Stimulated activated CD8-positive, alpha-beta memory T cell treated with anti-CD3 and anti-CD28 coated beads, Interleukin-2, amount 100 ng/mL, for 48 hours (primary cell): ENCODE data around the gene SEC23B.
"Not testable (repeated sequence)": the region's sequence is repeated elsewhere in the genome, so short reads cannot be mapped to it uniquely, and the experiment has no call there.

Experiments used
- DNase-seq, 2 donors: peaks; one replicate each; pipeline ENCODE4 v3.0.0-alpha.2; 2020; ENCODE audit warnings: low read depth in 2 of 2

The SEC23B gene

DNA sequence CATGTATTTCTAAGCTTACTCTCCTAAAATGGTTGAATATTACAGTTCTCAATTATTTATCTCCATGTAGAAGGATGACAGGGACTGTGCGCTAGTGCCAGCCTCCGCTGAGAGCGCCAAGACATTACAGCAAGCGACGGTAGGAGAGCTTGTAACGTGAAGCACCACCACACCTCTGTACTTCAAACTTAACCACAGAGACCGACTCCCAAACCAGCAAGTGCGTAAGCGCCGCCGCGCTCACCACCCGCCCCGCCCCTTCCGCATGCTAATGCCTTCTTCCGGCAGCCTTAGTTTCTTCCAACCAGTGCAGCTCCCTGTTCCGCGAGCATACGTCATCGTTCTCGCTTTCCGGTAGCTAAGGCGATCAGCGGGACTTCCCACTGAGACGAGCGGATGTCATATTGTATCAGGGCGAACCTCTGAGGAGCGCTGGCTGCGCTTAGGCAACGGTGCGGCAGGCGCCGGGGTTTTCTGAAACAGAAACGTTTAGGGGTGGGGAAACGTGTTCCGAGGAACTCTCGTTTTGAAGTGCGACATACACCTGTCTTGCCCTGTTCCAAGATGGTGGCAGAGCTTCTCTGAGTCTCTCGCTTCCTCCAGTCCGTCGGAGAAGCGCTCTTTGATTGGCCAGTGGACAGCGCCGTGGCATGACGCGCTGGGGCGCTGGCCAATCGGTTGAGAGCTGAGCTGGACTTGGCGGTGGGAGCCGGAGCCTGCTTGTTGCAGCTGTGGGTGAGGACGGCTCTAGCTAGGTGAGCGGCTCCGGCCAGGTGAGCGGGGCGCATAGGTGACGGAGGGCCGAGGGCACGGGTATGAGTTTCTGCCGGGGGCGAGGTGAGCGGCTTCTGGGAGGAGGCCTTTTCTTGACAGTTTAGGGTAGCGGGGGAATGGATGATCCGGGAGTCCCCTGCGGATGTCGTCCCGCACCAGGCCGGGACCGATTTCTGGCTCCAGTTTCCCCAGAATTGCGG is at the start of gene SEC23B:
SEC23B (plus strand) TSS at position 723 of the 974 bp plus-strand sequence. CDS start 2,896 bp downstream, outside the sequence.
- peak; percentile 95 to 99 for DNase-seq

DNA sequence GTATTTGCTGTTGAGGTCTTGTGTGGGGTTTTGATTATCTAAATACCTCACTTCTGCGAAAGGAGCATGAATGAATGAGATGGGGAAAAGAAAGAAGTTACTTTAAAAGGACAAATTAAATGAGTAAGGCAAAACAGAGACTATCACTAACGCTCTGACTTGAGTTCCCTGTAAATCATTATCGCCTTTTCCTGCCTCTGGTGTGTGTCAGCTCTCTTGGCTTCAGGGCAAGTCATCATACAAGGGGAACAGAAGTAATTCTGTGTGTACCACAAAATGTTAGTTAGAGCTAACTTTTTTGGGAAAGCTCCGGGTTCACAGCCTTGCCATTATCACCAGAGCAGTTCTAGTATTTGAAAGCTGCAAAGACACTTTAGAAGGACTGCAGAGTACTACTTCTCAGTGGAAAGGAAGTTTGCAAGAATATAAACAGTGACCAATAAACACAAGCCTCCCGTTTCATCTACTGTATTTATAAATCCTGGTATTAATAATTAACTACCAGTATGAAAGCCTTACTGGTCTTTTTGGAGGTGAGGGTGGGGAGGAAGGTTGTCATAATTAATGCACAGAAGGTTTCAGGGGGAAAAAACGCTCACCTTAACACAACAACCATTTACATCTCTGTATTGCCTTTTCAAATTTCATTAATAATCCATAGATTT is 42.1 kb upstream of the SEC23B start:
- no peak for DNase-seq

DNA sequence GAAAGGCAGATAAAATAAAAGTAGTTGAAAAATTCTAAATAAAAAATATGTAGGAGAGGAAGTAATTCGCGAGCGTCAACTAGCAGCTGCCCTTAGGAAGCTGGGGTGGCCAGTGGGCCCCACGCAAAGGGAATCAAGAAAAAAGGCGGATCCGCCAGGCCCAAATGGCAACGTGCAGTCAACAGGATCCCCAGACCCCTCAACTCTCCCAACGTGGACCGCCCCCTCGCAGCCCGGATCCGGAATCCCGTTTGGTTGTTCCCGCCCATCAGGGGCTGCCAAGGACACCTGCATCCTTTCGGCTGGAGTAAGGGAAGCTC is 41.2 kb upstream of the SEC23B start:
- no peak for DNase-seq

DNA sequence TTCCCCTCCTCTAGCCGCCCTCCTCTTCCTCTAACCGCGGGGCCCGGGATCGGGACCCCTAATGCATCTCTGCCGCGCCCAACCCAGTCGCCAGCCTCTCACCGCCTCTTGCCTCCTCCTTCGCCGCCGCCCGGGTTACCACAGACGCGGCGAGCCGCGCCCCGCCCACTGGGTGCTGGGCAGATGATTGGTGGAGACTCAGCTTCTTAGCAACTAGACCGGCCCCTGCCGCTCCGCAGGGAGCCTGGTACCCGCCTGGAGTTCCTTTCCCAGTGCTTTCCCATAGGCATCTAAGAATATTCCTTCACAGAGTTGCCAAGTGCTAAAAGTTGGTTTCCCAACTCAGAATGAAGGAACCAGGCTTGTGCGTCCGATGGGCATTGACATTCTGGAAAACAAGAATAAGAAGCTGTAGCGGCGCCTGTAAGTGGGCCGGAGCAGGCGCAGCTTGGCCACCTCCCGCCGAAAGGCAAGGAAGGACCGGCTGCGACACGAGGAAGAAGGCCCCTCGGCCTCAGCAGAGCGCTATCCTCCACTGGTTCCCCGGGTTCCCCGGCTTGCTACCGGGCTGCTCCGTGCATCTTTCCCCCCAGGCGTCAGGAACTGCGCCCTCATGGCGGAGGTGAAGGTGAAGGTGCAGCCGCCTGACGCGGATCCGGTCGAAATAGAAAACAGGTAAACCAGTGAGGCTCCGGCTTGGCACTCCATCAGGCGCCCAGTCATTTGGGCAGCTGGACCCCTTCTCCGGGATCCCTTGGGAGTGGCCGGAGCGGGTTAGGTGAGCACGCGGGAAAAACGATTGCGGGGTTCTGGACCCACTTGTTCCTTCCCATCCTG is 40.6 kb upstream of the SEC23B start, which contains the start of the genes DZANK1 and POLR3F:
DZANK1 (minus strand) TSS at position 137 of the 837 bp plus-strand sequence. CDS start 1,672 bp downstream, outside the sequence.
POLR3F (plus strand) TSS at position 497 of the 837 bp plus-strand sequence; CDS start at position 614, 117 bp downstream.
- DNase-seq = peak; percentile 90 to 92

DNA sequence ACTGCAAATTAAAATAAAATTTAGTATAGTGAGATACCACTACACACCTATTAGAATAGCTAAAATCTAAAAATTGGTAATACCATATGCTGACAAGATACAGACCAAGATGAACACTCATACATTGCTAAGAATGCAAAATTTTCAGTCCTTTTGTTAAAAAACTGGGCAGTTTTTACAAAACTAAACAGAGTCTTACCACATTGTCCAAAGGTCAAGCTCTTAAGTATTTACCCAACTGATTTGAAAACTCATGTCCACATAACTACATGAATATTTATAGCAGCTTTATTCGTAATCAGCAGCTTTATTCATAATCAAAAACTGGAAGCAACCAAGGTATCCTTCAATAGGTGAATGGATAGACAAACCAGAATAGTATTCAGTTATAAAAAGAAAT is 30.5 kb upstream of the SEC23B start:
- no peak for DNase-seq

DNA sequence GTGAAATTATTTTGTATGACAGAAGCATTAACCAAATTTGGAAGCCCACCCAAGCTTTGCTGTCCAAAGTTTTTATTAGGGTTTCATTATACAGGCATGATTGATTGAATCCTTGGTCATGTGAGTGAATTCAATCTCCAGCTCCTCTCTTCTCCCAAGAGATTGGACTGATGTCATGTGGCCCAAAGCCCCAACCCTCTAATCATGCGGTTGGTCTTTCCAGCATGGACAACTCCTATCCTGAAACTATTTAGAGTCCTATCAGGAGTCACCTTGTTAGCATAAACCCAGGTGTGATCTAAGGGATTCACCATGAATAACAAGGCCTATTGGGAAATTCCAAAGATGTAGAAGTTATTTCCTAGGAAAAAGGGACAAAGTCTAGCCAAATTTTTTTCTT is 29.9 kb upstream of the SEC23B start:
- no peak for DNase-seq

DNA sequence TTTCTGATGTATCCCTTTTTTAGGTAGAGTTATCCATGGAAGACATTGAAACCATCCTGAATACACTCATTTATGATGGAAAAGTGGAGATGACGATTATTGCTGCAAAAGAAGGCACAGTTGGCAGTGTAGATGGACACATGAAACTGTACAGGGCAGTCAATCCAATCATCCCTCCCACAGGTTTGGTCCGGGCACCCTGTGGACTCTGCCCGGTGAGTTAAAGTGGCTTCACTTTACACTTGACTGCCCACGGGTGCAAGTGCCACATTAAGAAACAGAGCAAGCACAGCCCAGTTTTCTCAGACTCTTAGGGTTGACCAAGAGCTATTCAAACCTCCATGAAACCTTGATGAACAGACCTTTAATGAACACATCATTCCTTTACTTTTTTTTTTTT is 26.1 kb upstream of the SEC23B start:
- no peak for DNase-seq

DNA sequence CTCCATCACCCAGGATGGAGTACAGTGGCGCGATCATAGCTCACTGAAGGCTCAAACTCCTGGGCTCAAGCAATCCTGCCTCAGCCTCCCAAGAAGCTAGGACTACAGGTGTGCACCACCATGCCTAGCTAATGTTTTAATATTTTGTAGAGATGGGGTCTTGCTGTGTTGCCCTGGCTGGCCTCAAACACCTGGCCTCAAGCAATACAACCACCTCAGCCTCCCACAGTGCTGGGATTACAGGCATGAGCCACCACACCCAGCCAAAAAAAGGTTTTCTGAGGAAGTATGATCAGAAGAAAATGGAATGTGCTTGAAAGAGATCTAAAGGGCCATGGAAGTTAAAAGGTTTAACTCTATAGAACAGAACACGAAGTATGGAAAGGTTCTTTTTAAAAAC is 19.4 kb upstream of the SEC23B start:
- DNase-seq = no peak

DNA sequence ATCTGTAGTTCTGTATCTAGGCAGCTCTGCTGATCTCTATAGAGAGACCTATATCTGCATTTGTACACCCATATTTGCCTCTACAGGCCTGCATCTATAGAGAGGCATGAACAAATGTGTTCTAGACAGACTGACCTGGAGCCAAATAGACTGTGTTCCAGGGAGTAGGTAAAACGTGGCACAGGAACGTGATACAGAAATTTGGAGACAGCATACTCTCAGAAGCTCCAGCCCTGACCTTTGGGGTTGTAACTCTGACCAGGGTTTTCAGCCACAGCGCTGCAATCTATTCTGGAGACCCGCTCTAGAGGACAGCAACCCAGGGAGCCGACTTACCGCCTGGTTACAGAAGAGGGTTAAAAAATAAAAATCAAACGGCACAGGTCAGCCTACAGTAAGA is 11.7 kb upstream of the SEC23B start:
- DNase-seq = no peak

DNA sequence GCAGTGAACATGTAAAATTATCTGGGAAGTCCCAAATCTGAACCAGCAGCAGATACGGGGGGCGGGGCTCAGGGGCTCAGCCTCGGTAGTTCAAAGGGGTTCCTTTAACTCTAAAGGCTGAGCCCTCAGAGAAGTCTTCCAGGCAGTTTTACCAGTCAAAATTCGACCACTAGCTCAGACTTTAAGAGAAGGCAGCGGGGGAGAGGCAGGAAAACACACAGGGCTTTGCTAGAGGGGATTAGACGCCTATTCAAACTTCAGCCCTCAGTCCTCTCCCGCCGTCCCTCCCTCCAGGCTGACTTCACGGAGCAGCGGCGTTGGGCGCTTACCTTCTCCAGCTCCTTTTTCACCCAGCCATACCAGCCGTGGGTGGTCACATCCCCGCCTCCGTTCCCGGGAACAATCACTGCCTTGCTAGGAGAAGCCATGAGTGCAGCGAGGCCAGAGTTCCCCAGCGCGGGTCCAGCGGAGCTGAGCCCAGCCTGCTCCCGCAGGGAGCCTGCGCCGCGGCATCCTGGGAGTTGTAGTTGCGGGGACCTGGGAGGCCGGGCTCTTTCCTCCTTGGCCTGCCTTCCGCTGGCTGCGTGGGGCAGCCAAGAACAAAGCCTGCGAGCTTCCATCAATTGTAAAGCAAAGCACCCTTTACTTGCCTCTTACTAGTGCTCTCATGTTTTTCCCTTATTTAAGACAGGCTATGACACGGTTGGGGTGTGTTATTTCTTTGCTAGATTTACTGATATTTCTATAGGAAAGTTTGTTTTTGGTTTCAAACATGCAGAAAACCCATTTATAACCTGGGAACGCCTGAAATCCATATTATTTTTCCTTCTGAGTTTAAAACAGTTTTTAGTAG is 10.8 kb upstream of the SEC23B start, which contains the start of gene RBBP9:
RBBP9 (minus strand) TSS at position 486 of the 853 bp plus-strand sequence; CDS start at position 428, 58 bp downstream.
- DNase-seq = peak; percentile 67 to 71

DNA sequence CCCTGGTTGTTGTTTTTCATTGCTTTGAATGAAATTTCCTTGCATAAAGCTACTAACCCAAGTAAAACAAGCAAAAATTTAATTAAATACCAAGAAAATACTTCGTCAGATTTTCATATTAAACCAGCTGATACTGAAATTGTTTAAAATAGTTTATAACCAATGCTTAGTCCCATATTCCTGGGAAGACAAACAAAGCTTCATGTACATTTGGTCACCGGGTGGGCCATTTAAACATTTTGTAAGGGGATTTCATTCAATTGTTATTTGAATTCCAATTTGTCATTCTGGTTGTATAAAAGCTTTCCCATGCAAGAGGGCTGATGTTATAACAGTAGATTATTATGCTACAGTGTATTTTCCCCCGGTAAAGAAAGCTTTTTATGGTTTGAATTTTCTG is 10.1 kb upstream of the SEC23B start:
- DNase-seq = no peak

DNA sequence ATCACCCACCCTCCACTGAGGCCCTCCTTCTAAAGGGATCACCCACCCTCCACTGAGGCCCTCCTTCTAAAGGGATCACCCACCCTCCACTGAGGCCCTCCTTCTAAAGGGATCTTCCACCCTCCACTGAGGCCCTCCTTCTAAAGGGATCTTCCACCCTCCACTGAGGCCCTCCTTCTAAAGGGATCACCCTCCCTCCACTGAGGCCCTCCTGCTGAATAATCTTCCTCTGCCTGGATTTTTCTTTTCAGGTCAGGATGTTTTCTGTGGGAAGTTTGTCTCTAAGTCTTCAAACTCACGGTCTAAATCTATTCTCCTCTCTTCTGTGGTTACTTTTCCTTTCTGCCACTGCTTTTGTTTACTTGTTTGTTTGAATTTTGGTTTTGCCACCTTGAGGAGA is 6.1 kb upstream of the SEC23B start:
- DNase-seq = not testable (repeated sequence)

DNA sequence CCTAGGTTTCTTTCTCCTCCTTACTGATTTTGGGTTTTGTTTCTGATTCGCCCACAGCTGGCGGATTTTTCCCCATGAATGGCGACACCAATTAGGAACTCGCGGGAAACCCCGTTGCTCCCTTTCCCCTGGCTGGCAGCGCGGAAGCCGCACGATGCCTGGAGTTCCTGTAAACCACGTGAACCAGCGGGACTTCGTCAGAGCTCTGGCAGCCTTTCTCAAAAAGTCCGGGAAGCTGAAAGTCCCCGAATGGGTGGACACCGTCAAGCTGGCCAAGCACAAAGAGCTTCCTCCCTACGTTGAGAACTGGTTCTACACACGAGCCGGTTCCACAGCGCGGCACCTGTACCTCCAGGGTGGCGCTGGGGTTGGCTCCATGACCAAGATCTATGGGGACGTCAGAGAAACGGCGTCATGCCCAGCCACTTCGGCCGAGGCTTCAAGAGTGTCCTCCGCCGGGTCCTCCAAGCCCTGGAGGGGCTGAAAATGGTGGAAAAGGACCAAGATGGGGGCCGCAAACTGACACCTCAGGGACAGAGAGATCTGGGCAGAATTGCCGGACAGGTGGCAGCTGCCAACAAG is 3.2 kb upstream of the SEC23B start:
- DNase-seq = no peak

DNA sequence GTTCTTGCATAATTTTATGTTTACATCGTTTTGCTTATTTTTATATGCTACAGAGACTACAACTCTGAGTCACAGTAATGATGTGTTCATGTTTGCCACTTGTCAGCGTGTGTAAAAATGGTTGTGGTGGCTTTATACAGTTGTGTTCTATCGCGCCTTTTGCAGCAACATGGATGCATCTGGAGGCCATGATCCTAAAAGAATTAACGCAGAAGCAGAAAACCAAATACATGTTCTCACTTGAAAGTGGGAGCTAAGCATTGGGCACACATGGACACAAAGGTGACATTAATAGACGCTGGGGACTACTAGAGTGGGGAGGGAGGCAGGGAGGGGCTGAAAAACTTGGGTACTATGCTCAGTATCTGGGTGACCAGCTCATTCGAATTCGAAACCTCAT is 996 bp upstream of the SEC23B start:
- no peak for DNase-seq

DNA sequence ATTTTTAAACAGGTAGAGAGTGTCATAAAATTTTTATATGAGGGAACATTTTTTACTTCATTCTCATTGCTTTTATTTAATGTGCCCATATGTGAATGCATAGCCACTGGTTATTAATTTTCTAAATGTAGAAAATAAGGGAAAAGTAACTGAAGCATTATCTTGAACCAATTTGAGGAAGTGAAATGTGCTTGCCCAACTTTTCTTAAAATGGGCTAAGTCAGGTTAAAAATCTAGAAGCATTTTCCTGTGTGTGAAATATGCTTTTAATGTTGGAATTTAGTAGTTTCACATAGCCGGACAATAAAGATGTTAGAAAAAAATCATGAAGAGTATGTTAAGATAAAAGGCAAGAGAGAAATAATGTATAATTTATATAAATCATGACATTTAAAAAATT is 3.8 kb downstream of the SEC23B start:
- no peak for DNase-seq

DNA sequence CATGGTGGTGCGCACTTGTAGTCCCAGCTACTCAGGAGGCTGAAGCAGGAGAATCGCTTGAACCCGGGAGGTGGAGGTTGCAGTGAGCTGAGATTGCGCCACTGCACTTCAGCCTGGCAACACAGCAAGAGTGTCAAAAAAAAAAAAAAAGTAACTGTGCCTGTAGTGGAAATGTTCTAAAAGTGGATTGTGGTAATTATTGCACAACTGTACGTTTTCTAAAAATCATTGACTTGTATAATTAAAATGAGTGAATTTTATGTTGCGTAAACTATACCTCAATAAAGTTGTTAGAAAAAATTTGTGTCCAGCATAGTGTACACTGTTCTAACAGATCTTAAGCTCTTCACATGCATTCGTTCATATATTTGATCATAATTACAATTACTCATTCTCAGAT is 5.5 kb downstream of the SEC23B start:
- no peak for DNase-seq

DNA sequence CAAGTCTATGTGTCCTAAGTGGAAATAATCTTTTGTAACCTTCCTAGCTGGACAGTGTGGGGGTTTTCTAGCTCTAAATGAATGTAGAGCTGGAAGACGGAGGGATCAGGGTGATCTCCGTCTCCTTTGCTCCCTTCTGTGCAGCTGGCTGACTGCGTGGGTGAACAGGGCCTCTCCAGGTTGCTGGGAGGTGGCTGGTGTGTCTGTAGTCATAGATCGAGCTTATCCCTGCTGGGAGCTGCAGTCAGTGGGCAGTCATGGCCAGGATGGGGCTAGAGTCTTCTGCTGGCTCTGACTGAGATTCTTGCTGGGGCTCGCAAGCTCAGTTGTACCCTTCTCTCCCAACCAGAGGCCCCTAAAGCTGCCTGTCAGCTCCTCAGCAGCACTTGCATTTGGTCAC is 6.4 kb downstream of the SEC23B start:
- no peak for DNase-seq

DNA sequence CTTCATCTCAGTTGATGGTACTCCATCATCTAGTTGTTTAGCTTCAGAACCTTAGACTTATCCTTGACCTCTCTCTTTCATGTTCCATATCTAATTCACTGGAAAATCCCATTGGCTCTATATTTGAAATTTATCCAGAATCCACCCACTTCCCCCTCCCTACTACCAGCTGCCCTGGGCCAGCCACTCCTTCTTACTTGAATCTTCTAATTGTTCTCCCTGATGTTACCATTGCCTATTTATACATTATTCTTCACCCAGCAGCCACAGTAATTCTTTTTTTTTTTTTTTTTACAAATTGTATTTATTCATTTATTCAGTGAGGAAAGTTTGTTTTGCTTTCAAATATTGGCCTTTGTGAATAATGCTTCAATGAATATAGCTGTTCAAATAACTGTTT is 8.2 kb downstream of the SEC23B start:
- no peak for DNase-seq

DNA sequence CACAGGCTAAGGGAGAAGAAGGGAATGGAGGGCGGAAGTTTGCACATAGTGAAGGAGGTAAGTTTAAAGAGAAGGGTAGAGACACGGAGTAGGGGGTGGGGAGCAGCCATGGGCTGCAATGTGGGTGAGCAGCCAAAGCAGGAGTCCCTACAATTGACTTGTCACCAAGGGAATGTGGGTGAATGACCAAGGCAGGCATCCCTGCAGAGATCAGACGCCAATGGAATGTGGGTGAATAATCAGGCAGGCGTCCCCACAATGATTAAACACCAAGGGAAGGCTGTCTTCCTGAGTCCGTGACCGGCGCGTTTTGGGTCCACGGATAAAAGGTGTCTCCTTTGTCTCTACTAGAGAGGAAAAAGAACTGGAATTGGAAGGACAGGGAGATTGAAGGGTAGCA is 14.3 kb downstream of the SEC23B start:
- not testable (repeated sequence) for DNase-seq

DNA sequence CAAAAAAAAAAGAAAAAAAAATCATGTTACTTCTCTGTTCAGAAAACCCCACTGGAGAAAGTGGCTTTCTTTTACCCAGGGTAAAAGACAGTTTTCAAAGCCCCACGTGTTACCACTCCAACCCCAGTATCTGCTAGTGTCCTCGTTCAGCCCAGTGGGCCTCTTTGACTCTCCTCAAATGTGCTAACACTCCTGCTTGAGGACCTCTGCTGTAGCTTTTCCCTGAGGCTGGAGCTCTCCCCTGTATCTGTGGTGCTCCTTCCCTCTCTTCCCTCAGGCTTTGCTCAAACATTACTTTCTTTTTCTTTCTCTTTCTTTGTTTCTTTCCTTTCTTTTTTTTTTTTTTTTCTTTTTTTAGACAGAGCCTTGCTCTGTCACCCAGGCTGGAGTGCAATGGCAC is 15.3 kb downstream of the SEC23B start:
- no peak for DNase-seq

DNA sequence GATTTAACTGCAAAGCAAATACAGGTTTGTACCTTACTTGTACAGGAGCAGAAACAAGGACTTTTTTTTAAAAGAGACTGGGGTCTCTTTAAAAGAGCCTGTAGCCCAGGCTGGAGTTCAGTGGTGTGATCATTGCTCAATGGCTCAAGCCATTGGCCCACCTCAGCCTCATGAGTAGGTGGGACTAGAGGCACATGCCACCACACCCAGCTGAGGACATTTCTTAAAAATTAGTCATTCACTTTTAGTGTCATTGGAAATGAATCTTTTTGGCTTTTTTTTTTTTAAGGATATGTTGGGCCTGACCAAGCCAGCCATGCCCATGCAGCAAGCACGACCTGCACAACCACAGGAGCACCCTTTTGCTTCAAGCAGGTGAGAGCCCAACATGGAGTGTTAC is 16.9 kb downstream of the SEC23B start:
- DNase-seq = no peak
